Measurements from ENCODE around the gene LHX4. TPM values are rescaled to one million over a fixed set of nuclear protein-coding genes. Genes with fewer than 3 reads are reported as not detected.

The LHX4 gene
- total and polyA plus RNA-seq, 2 of the 8 experiments (the other 6 are each of a cell fraction or from before 2014, with no cell fraction given) = 0.85 to 4.9 TPM

DNA sequence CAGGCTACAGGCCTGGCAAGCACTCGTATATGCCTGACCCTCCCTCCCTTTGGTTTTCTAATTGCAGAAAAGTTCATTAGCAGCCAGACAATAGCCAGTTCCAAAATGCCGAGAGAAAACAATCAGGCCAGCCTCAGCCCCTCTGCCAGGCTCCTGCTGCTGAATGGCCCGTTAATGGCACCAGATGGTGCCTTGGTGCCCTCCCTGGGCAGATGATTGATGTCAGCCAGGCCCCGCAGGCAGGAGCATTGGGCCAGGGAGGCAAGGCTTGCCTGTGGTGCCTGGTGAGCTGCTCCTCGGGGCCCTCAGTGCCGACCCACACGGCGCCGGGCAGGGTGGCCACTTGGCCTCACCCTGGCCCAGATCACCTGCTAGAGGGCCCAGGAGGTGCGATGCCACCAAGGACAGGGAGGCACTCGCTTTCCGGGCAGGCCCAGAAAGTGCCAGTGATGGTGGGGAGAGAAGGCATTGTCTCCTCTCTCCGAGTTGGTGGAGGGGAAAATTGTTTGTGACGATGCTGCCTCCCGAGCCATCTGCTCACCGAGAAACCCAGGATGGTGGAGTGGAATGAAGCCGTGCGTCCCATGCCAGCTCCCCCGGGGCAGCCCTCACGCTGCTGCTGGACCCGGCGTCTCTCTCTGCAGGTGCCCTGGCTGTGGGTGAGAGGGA lies 47.3 kb upstream of the LHX4 start:
- Histone ChIP-seq H2BK5ac (ENCODE audit: low read depth, low read length) (no peak overlapping the region; the same call in 1 of the 2 replicates), H3K79me1 (ENCODE audit: low read depth, low read length) (no peaks in the 10 kb centered on the region), H3K14ac (ENCODE audit: insufficient read length) (no peak overlapping the region), H2BK12ac (ENCODE audit: low read depth, low read length) (no peak overlapping the region), H3K23ac (ENCODE audit: insufficient read length) (no peak overlapping the region), H3K4me2 (ENCODE audit: insufficient read depth in 1 of 2, low read depth in 2 of 2, low read length in 2 of 2) (no peak overlapping the region), H3K23me2 (ENCODE audit: low read depth, low read length) (no peaks in the 10 kb centered on the region), H3K4me3 (ENCODE audit: extremely low read depth in 1 of 4, insufficient read depth in 2 of 4, low read depth in 3 of 4, low read length in 4 of 4) (no peak overlapping the region), H4K8ac (ENCODE audit: extremely low read depth, insufficient read depth, low read length) (peak overlapping the region; percentile 86; the same call in 1 of the 2 replicates), H3K9ac (replicated peaks in 1 of 4; ENCODE audit: extremely low read depth in 1 of 4, low read depth in 3 of 4, low read length in 3 of 4) (no peak overlapping the region), H2BK120ac (replicated peaks; ENCODE audit: low read depth, low read length) (no peak overlapping the region), H2BK20ac (ENCODE audit: low read length) (no peak overlapping the region), H3K79me2 (ENCODE audit: control insufficient read depth in 1 of 2, insufficient read depth in 2 of 2, low read length in 2 of 2) (no peaks in the 10 kb centered on the region), H3K56ac (replicated peaks; ENCODE audit: insufficient read length, low read depth, low read length) (no peak overlapping the region), H4K5ac (ENCODE audit: insufficient read length, low read depth, low read length) (no peak overlapping the region), H3K9me3 (ENCODE audit: insufficient read depth in 2 of 2, low read depth in 1 of 2, low read length in 1 of 2) (no peaks in the 10 kb centered on the region), H3K36me3 (ENCODE audit: control insufficient read depth in 2 of 4, insufficient read depth in 4 of 4, low read length in 3 of 4) (peaks cover 0 to 15% (median 4%) of the 10 kb centered on the region in 4 experiments; a peak in 6 of 8 replicates), H3K18ac (ENCODE audit: extremely low read depth, low read length) (no peak overlapping the region), H3K4ac (replicated peaks; ENCODE audit: insufficient read length, low read depth, low read length) (no peak overlapping the region), H2AFZ (ENCODE audit: low read length) (no peak overlapping the region), H3K27ac (ENCODE audit: low read depth, low read length) (no peak overlapping the region), H4K91ac (replicated peaks; ENCODE audit: insufficient read length, low read length) (no peak overlapping the region), H4K20me1 (replicated peaks in 1 of 2; ENCODE audit: control insufficient read depth in 1 of 2, insufficient read depth in 2 of 2, low read length in 2 of 2) (peaks cover 0 to 12% of the 10 kb centered on the region in 2 experiments), H3K27me3 (replicated peaks in 1 of 4; ENCODE audit: control insufficient read depth in 3 of 4, extremely low read depth in 1 of 4, insufficient read depth in 3 of 4, low read length in 3 of 4) (no peaks in the 10 kb centered on the region), H2AK5ac (ENCODE audit: low read depth, low read length) (no peak overlapping the region), H2BK15ac (ENCODE audit: low read length) (no peak overlapping the region), H3K4me1 (replicated peaks in 1 of 4; ENCODE audit: control insufficient read depth in 3 of 4, insufficient read depth in 4 of 4, low read length in 3 of 4) (no peaks in the 10 kb centered on the region)
- POLR2A ChIA-PET (ENCODE audit: partially characterized antibody) = no interaction called here
- WGBS, 2 experiments (ENCODE audit: extremely low coverage in 1 of 2, insufficient coverage in 1 of 2, insufficient read length in 1 of 2, insufficient replicate concordance in 2 of 2, low coverage in 1 of 2, low lambda C conversion rate in 2 of 2, missing lambda C conversion rate in 1 of 2) = 90% methylated on average over 21 of the region's 22 CpGs; no CpG with 5 or more reads in 1 of the 2 experiments
- CTCF ChIA-PET (ENCODE audit: partially characterized antibody) = interaction anchor here (0.6 to 13.5 kb wide), 8 partner anchors 10 to 368 kb away, joined by 3 to 307 read pairs (median 34); partner anchors contain the start of gene LHX4
- DNase-seq (ENCODE audit: low read depth in 1 of 2, low spot score in 2 of 2) = no peak
- TF ChIP-seq EGR1 (IDR thresholded peaks at IDR 0.05; ENCODE audit: borderline replicate concordance, low read depth, low read length) = no peak
- TF ChIP-seq, protein P1, sequence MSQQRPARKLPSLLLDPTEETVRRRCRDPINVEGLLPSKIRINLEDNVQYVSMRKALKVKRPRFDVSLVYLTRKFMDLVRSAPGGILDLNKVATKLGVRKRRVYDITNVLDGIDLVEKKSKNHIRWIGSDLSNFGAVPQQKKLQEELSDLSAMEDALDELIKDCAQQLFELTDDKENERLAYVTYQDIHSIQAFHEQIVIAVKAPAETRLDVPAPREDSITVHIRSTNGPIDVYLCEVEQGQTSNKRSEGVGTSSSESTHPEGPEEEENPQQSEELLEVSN (IDR thresholded peaks at IDR 0.05) = no peak
- no peak for TF ChIP-seq TAF1 (IDR thresholded peaks at IDR 0.05; ENCODE audit: low read depth, low read length)
- TF ChIP-seq ASH2L (IDR thresholded peaks at IDR 0.05; ENCODE audit: low read length) = no peak
- TF ChIP-seq KDM4A (IDR thresholded peaks at IDR 0.05; ENCODE audit: low read depth, low read length, severe bottlenecking) = no peak
- TF ChIP-seq RXRA (IDR thresholded peaks at IDR 0.05; ENCODE audit: insufficient read depth, low read depth, low read length) = no peak
- TF ChIP-seq SIX5 (IDR thresholded peaks at IDR 0.05; ENCODE audit: low read depth, low read length) = no peak
- TF ChIP-seq TCF12 (IDR thresholded peaks at IDR 0.05; ENCODE audit: low read depth, low read length) = no peak
- TF ChIP-seq HDAC2 (IDR thresholded peaks at IDR 0.05; ENCODE audit: borderline replicate concordance in 1 of 2, low read depth in 2 of 2, low read length in 2 of 2) = no peak
- no peak for TF ChIP-seq POU5F1 (IDR thresholded peaks at IDR 0.05; ENCODE audit: low read depth, low read length)
- FAIRE-seq = no peak

Measured in H1 (cell line).